ENCODE measurements around the gene SH2B3. TPM values are rescaled to one million over a fixed set of nuclear protein-coding genes. Genes with fewer than 3 reads are reported as not detected.

SH2B3 gene
- total and polyA plus RNA-seq, 9 of the 15 experiments (the other 6 are each of a cell fraction or from before 2014, with no cell fraction given): 10.8 to 75.3 (median 37.4) TPM

GRCh38 chr12:111469401-111469800, 63.7 kb downstream of the SH2B3 start:
- intact Hi-C loops (cut with micrococcal nuclease) (no loop called here), in situ Hi-C loops (cut with MboI) (no loop called here)
- FAIRE-seq (no peak), DNase-seq (ENCODE audit: extremely low read depth in 1 of 4, low spot score in 3 of 4) (no peak), ATAC-seq (no peak)
- peaks cover 3% of the 10 kb centered on the region; the same call in 1 of the 3 replicates for H3K79me2 ChIP-seq (ENCODE audit: control insufficient read depth, insufficient read depth, low read length)
- no peak overlapping the region for H3K4me2 ChIP-seq (ENCODE audit: insufficient read depth, low read length)
- WGBS (ENCODE audit: insufficient coverage, low coverage, missing lambda C conversion rate): 68% methylated on average over 2 of the region's 2 CpGs
- POLR2A ChIA-PET: no interaction called here
- no peak for TF ChIP-seq ZNF143 (CRISPR knock-in tag; IDR thresholded peaks at IDR 0.05)
- no peak for TF ChIP-seq NR2C1 (IDR thresholded peaks at IDR 0.05)
- no peak for TF ChIP-seq NR2C1 (tag; IDR thresholded peaks at IDR 0.05)
- TF ChIP-seq ELF2 (CRISPR knock-in tag; IDR thresholded peaks at IDR 0.05): no peak
- TF ChIP-seq MCM3 (IDR thresholded peaks at IDR 0.05): no peak
- TF ChIP-seq MCM5 (IDR thresholded peaks at IDR 0.05; ENCODE audit: low read depth): no peak
- TF ChIP-seq ZNF174 (CRISPR knock-in tag; IDR thresholded peaks at IDR 0.05): no peak
- TF ChIP-seq NCOA4 (IDR thresholded peaks at IDR 0.05; ENCODE audit: partially characterized antibody): no peak
- no peak for TF ChIP-seq BRD9 (IDR thresholded peaks at IDR 0.05; ENCODE audit: low read depth, partially characterized antibody)
- no peak for TF ChIP-seq ZNF655 (CRISPR knock-in tag; IDR thresholded peaks at IDR 0.05)
- TF ChIP-seq ZBTB2 (IDR thresholded peaks at IDR 0.05): no peak
- no peak for TF ChIP-seq PPARD (CRISPR knock-in tag; IDR thresholded peaks at IDR 0.05)
- no peak for TF ChIP-seq TAF7 (tag; IDR thresholded peaks at IDR 0.05)
- TF ChIP-seq GTF2E2 (tag; IDR thresholded peaks at IDR 0.05): no peak
- TF ChIP-seq ZNF561 (CRISPR knock-in tag; conservative IDR thresholded peaks at IDR 0.05): no peak
- no peak for TF ChIP-seq BCLAF1 (IDR thresholded peaks at IDR 0.05; ENCODE audit: borderline replicate concordance in 1 of 2, control insufficient read depth in 1 of 2, low read depth in 2 of 2, low read length in 1 of 2)
- H3K9me1 ChIP-seq (ENCODE audit: control insufficient read depth, insufficient read depth, low read length): no peaks in the 10 kb centered on the region
- no peak overlapping the region for H3K9ac ChIP-seq (ENCODE audit: insufficient read depth in 1 of 2, low read depth in 2 of 2, low read length in 2 of 2)
- H3K4me3 ChIP-seq: no peak overlapping the region
- no TSS peak for BruUV-seq (replicated peaks)
- H3K9me3 ChIP-seq (replicated peaks; ENCODE audit: control insufficient read depth, insufficient read depth, low read depth, low read length): no peaks in the 10 kb centered on the region
- CTCF ChIA-PET (ENCODE audit: low intra/inter-chr PET ratio): interaction anchor here (0.7 kb wide), 1 partner anchor 1930 kb away, joined by 4 read pairs; no protein-coding TSS in a partner anchor
- peaks cover 81% of the 10 kb centered on the region for H3K36me3 ChIP-seq (ENCODE audit: control insufficient read depth, insufficient read depth, low read length)
- H2AFZ ChIP-seq (ENCODE audit: low read depth, low read length): no peak overlapping the region
- no peak overlapping the region for H3K27ac ChIP-seq (ENCODE audit: extremely low read depth, low read depth, low read length)
- no peaks in the 10 kb centered on the region for H3K27me3 ChIP-seq (ENCODE audit: control insufficient read depth in 2 of 2, insufficient read depth in 2 of 2, low read length in 2 of 2)
- H4K20me1 ChIP-seq (replicated peaks; ENCODE audit: control insufficient read depth, insufficient read depth, low read length): no peaks in the 10 kb centered on the region
- peaks cover 0 to 4% of the 10 kb centered on the region in 2 experiments; a peak in 1 of 5 replicates for H3K4me1 ChIP-seq (replicated peaks in 1 of 2; ENCODE audit: control insufficient read depth in 2 of 2, insufficient read depth in 2 of 2, low read length in 2 of 2)
